ENCODE data around the gene HMCN1.
A peak's percentile ranks its signal among the peaks of the same experiment; 100 is the strongest.

HMCN1 gene

GRCh38 chr1:185695299-185695698 lies 38.9 kb upstream of the HMCN1 start (continued):
- no peak for TF ChIP-seq POU6F1 (CRISPR knock-in tag; IDR thresholded peaks at IDR 0.05; ENCODE audit: borderline replicate concordance, low read depth)

- ATAC-seq, result no peak
- no peak for TF ChIP-seq BACH2 (CRISPR knock-in tag; IDR thresholded peaks at IDR 0.05; ENCODE audit: borderline replicate concordance)
- TF ChIP-seq RARB (CRISPR knock-in tag; IDR thresholded peaks at IDR 0.05), result no peak
- no peak for TF ChIP-seq ISL1 (CRISPR knock-in tag; IDR thresholded peaks at IDR 0.05)
- no peak for TF ChIP-seq PPARA (CRISPR knock-in tag; IDR thresholded peaks at IDR 0.05; ENCODE audit: borderline replicate concordance)
- no peak for TF ChIP-seq OSR1 (CRISPR knock-in tag; IDR thresholded peaks at IDR 0.05)
- no peak for TF ChIP-seq PATZ1 (CRISPR knock-in tag; IDR thresholded peaks at IDR 0.05; ENCODE audit: borderline replicate concordance)
- TF ChIP-seq TCF4 (CRISPR knock-in tag; IDR thresholded peaks at IDR 0.05; ENCODE audit: borderline replicate concordance), result no peak
- TF ChIP-seq GLIS3 (CRISPR knock-in tag; IDR thresholded peaks at IDR 0.05), result no peak
- TF ChIP-seq ZC3H10 (CRISPR knock-in tag; IDR thresholded peaks at IDR 0.05), result no peak
- no peak for TF ChIP-seq ARNTL (CRISPR knock-in tag; IDR thresholded peaks at IDR 0.05; ENCODE audit: borderline replicate concordance, low read depth)
These were observed 37.6 kb upstream of the HMCN1 start for GRCh38 chr1:185696422-185697150.

GRCh38 chr1:185699874-185700273 lies 34.3 kb upstream of the HMCN1 start:
- ATAC-seq, result no peak
- TF ChIP-seq ESRRG (CRISPR knock-in tag; IDR thresholded peaks at IDR 0.05), result no peak

GRCh38 chr1:185701650-185702049 lies 32.5 kb upstream of the HMCN1 start:
- peak; percentile 95 for ATAC-seq
- TF ChIP-seq RARB (CRISPR knock-in tag; IDR thresholded peaks at IDR 0.05) (peak; percentile 59; the same call in 1 of the 2 replicates), TOX (CRISPR knock-in tag; IDR thresholded peaks at IDR 0.05; ENCODE audit: borderline replicate concordance) (peak; percentile 93), POU6F1 (CRISPR knock-in tag; IDR thresholded peaks at IDR 0.05; ENCODE audit: borderline replicate concordance, low read depth) (no peak; the same call in 1 of the 2 replicates), CSDC2 (CRISPR knock-in tag; IDR thresholded peaks at IDR 0.05) (no peak), ESRRG (CRISPR knock-in tag; IDR thresholded peaks at IDR 0.05) (no peak)

- no peak for ATAC-seq
- no peak for TF ChIP-seq SNAI2 (CRISPR knock-in tag; IDR thresholded peaks at IDR 0.05)
- TF ChIP-seq ESRRG (CRISPR knock-in tag; IDR thresholded peaks at IDR 0.05), result no peak
- no peak for TF ChIP-seq ZNF565 (CRISPR knock-in tag; conservative IDR thresholded peaks at IDR 0.05; ENCODE audit: low read depth)
- no peak for TF ChIP-seq ZC3H10 (CRISPR knock-in tag; IDR thresholded peaks at IDR 0.05)
- no peak for TF ChIP-seq RARB (CRISPR knock-in tag; IDR thresholded peaks at IDR 0.05)
- no peak for TF ChIP-seq ISL1 (CRISPR knock-in tag; IDR thresholded peaks at IDR 0.05)
- no peak for TF ChIP-seq POU6F1 (CRISPR knock-in tag; IDR thresholded peaks at IDR 0.05; ENCODE audit: borderline replicate concordance, low read depth)
- TF ChIP-seq BACH2 (CRISPR knock-in tag; IDR thresholded peaks at IDR 0.05; ENCODE audit: borderline replicate concordance), result no peak
- TF ChIP-seq TOX (CRISPR knock-in tag; IDR thresholded peaks at IDR 0.05; ENCODE audit: borderline replicate concordance), result no peak
- no peak for TF ChIP-seq ZNF8 (CRISPR knock-in tag; IDR thresholded peaks at IDR 0.05)
- no peak for TF ChIP-seq CSRNP3 (CRISPR knock-in tag; IDR thresholded peaks at IDR 0.05)
- no peak for TF ChIP-seq PPARA (CRISPR knock-in tag; IDR thresholded peaks at IDR 0.05; ENCODE audit: borderline replicate concordance)
- no peak for TF ChIP-seq TCF4 (CRISPR knock-in tag; IDR thresholded peaks at IDR 0.05; ENCODE audit: borderline replicate concordance)
- TF ChIP-seq TSHZ2 (CRISPR knock-in tag; IDR thresholded peaks at IDR 0.05), result no peak
- TF ChIP-seq OSR1 (CRISPR knock-in tag; IDR thresholded peaks at IDR 0.05), result no peak
- no peak for TF ChIP-seq ZFP30 (CRISPR knock-in tag; IDR thresholded peaks at IDR 0.05)
These were observed 30.0 kb upstream of the HMCN1 start for GRCh38 chr1:185704181-185704580.
